ENCODE measurements around the gene HPS4.
"Not testable (repeated sequence)": the region's sequence is repeated elsewhere in the genome, so short reads cannot be mapped to it uniquely, and the experiment has no call there.

The HPS4 gene

DNA sequence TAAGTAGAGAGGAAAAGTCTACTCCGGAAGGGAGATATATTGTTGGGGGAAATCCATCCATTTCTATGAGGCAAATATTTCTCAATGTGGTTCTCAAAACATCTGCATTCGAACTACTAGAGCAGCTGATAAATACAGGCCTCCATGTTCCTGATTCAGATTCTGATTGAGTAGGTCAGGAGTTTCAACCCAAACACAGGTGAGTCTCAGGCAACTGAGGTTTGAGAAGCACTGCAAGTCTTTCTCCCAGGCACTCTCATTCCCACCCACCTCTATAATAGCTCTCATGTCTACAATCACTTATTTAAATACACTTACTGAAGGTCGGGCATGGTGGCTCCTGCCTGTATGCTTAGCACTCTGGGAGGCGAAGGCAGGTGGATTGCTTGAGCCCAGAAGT lies 69.2 kb downstream of the HPS4 start:
- DNase-seq (ENCODE audit: low read depth, low spot score): no peak

DNA sequence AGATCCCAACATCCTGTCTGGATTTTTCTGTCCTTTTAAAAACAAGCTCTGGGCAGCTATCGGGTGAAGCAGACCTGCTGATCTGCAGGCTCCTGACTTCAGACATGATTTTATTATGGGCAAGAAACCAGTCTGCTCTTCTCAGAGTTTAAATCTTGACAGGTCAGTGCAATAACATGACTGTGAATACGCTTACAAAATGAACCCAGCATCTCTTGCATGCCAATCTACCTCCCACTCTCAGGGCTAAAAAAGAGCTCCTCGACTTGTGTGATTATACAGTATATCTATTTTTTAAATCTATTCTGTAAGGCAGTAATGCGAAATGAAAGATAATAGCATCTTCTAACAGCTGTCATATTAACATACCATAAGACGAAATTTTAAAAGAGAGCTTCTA lies 73.2 kb downstream of the HPS4 start:
- DNase-seq (ENCODE audit: low read depth, low spot score): no peak

DNA sequence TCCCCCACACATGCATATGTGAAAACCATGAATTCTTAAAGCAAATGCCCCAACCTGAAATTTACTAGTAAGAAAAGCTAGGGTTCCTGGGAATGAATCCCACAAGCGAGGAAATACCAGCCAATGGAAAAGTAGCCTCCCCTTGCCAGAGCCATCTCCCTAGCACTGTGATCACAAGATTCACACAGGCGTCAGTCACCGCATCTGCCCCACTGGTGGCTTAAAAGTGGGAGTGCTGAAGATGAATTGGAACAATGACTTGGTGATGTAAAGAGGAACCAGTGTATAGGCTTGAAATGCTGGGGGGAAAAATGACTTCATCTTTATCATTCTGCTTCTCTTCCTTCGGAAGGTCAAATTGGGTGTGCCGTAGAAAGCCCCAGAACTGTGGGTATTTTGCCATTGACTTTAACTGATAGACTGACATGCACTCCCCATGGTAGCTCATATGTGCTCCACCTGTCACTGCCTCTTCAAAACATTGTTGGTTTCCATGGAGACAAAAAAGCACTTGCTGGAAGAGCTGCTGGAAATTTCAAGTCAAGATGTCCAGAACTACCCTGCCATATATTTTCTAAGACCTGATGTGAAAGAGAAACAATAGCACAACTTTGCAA lies 73.8 kb downstream of the HPS4 start:
- DNase-seq (ENCODE audit: low read depth, low spot score): no peak

DNA sequence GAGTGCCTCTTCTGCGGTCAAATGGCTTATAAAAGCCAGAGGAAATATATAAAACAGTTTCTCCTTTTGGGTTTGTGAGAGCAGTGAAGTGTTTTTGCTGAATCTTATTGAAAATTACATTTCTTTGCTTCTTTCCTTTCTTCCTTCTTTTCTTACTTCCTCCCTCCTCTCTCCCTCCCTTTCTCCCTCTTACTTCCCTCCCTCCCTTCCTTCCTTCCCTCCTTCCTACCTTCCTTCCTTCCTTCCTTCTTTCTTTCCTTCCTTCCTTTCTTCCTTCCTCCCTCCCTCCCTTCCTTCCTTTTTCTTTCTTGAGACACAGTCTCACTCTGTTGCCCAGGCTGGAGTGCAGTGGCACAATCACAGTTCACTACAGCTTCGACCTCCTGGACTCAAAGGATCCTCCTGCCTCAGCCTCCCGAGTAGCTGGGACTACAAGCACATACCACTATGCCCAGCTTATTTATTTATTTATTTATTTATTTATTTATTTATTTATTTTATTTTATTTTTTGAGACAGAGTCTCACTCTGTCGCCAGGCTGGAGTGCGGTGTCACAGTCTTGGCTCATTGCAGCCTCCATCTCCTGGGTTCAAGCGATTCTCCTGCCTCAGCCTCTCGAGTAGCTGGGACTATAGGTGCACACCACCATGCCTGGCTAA lies 74.9 kb downstream of the HPS4 start:
- DNase-seq (ENCODE audit: low read depth, low spot score): not testable (repeated sequence)

DNA sequence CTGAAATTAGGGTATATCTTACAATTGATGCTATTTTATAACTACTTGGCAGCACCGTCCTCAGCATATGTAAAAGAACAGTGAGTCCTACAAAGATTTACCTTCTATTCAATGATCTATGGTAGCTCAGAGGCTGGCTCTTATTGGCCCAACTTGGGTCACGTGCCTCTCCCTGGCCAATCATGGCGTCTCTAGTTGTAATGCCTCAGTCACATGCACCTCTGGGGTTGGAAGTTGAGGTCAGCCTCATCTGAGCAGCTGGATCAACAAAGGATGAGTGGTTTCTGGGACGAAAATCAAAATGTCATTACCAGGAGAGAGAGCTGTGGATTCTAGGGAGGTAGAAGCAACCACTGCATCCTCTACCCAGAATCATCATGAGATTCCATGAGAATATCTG lies 77.5 kb downstream of the HPS4 start:
- no peak for DNase-seq (ENCODE audit: low read depth, low spot score)

DNA sequence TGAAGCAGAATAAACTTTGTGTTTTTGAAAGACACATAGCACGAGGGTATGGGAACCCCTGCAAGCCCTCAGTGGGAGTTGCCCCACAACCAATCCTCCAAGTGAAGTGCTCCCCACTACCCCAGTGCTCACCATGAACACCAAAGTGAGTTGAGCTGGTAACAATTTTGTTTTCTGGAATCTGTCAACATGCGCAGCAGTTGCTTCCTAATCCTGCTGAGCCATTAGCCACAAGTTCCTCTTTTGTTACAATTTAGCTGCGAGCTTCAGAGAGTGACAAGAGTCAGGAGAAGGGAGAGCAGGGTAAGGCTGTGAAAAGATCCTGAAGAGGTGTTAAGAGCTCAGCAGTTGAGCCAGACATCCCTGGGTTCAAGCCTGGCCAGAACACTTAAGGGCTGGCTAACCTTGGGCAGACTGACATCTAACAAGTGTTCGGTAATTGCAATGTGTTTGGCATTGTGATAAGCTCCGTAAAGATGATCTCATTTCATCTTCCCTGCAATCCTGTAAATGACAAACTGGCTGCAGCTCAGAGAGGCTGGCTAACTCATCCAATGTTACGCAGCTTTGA lies 78.6 kb downstream of the HPS4 start:
- DNase-seq (ENCODE audit: low read depth, low spot score): no peak

DNA sequence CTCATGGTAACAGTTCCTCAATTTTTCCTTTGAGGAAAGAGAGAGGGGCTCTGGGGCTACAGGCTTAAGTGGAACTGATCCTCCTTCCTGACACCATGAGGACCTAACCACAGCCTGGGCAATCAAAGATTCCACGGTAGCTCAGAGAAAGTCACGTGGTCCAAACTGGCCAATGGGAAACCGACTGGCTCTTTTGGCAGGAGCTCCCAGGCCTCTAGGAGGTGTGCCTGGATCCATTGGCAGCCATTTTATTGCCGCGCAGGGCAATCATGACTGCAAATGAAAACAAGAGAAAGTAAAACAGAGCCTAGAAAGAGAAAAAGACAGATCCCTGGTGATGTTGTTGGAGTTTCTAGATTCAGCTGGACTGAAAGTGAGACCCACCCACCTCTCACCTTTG lies 81.9 kb downstream of the HPS4 start:
- no peak for DNase-seq (ENCODE audit: low read depth, low spot score)

Measured in brain pericyte (primary cell).